Epidermal melanocyte (primary cell): ENCODE results near the gene DBR1.
"Not testable (repeated sequence)": the region's sequence is repeated elsewhere in the genome, so short reads cannot be mapped to it uniquely, and the experiment has no call there.

ENCODE experiments used
- DNase-seq: peaks from one replicate; pipeline ENCODE4 v3.0.0; 2011; ENCODE audit warnings: low spot score; ENCODE audit not compliant: insufficient read length

The DBR1 gene

GRCh38 chr3:138187296-138188012, 12.7 kb upstream of the DBR1 start, which contains the start of gene ARMC8:
Gene ARMC8 (plus strand): TSS chr3:138187301. CDS start chr3:138187555, 254 bp downstream.
- DNase-seq = peak; percentile 97

- peak; percentile 27 for DNase-seq
Observed at GRCh38 chr3:138186803-138187295, 12.1 kb upstream of the DBR1 start.

GRCh38 chr3:138186221-138186620, 11.5 kb upstream of the DBR1 start:
- DNase-seq = no peak

- no peak for DNase-seq
Observed at GRCh38 chr3:138184994-138185393, 10.3 kb upstream of the DBR1 start.

- DNase-seq = no peak
Observed at GRCh38 chr3:138180375-138181029, 5.8 kb upstream of the DBR1 start.

GRCh38 chr3:138173769-138174420, 826 bp downstream of the DBR1 start:
- no peak for DNase-seq

- DNase-seq = no peak
Observed at GRCh38 chr3:138172625-138173024, 2.1 kb downstream of the DBR1 start.

- no peak for DNase-seq
Observed at GRCh38 chr3:138165061-138165460, 9.7 kb downstream of the DBR1 start.

GRCh38 chr3:138157743-138158142, 17.0 kb downstream of the DBR1 start:
- DNase-seq = no peak

GRCh38 chr3:138154534-138154933, 20.2 kb downstream of the DBR1 start:
- no peak for DNase-seq

- DNase-seq = no peak
Observed at GRCh38 chr3:138148503-138148902, 26.2 kb downstream of the DBR1 start.

- DNase-seq = not testable (repeated sequence)
Observed at GRCh38 chr3:138142181-138142580, 32.5 kb downstream of the DBR1 start.

GRCh38 chr3:138140940-138141339, 33.8 kb downstream of the DBR1 start:
- no peak for DNase-seq

GRCh38 chr3:138139691-138140090, 35.0 kb downstream of the DBR1 start:
- no peak for DNase-seq

GRCh38 chr3:138137861-138138260, 36.9 kb downstream of the DBR1 start:
- no peak for DNase-seq

GRCh38 chr3:138136201-138136600, 38.5 kb downstream of the DBR1 start:
- DNase-seq = no peak

- no peak for DNase-seq
Observed at GRCh38 chr3:138135833-138136194, 38.9 kb downstream of the DBR1 start.

- no peak for DNase-seq
Observed at GRCh38 chr3:138135146-138135832, 39.4 kb downstream of the DBR1 start.

- no peak for DNase-seq
Observed at GRCh38 chr3:138132239-138132638, 42.5 kb downstream of the DBR1 start, which contains the start of gene A4GNT. Gene A4GNT (minus strand): TSS chr3:138132390. CDS start chr3:138131256, 1,134 bp downstream.

- DNase-seq = no peak
Observed at GRCh38 chr3:138127636-138128365, 46.9 kb downstream of the DBR1 start.
